NT2/D1 (cell line): ENCODE measurements around the gene MTURN.

ENCODE experiments used
- SUZ12 ChIP-seq: IDR thresholded peaks from 2 replicates; pipeline ENCODE4 v1.6.1; 2011; ENCODE audit not compliant: insufficient read length, insufficient read depth; ENCODE audit errors: extremely low read depth
- YY1 ChIP-seq: IDR thresholded peaks from 2 replicates; pipeline ENCODE4 v1.6.1; 2011; ENCODE audit not compliant: insufficient read length, insufficient read depth

DNA sequence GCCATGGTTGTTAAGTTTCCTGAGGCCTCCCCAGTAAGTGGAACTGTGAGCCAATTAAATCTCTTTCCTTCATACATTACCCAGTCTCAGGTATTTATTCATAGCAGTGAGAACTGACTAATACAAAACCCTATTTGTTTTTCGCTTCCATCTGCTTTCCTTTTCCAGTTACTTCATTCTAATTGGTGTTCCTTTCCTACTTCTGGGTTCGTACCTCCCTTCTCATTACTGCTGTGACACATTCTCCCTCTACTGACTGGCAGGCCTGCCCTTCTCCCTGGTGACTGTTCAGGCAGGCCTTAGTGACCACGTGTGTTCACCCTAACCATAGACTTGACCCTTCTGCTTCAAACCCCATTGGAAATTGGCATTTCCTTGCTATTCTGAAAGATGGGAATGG, 37.7 kb downstream of the MTURN start:
- no peak for TF ChIP-seq SUZ12
- TF ChIP-seq YY1: no peak
